SK-N-SH treated with all-trans-retinoic acid at 6 μM for 48 hours (cell line): ENCODE measurements around the gene LPP.

Experiments used
- ARNTL ChIP-seq: fragments of 450-650 bp; formaldehyde crosslinking; IDR thresholded peaks from 2 replicates; pipeline ENCODE4 v1.5.0; 2020; ENCODE audit warnings: low read depth, mild to moderate bottlenecking, moderate library complexity, borderline replicate concordance
- BACH2 ChIP-seq: fragments of 250-450 bp; sonication (Bioruptor Pico); IDR thresholded peaks from 2 replicates; pipeline ENCODE4 v1.9.0; 2021; ENCODE audit warnings: mild to moderate bottlenecking, borderline replicate concordance
- CSRNP3 ChIP-seq: fragments of 250-450 bp; sonication (Bioruptor Pico); IDR thresholded peaks from 2 replicates; pipeline ENCODE4 v1.5.1; 2021; ENCODE audit warnings: mild to moderate bottlenecking, moderate library complexity
- ISL1 ChIP-seq: fragments of 250-450 bp; sonication (Bioruptor Pico); IDR thresholded peaks from 2 replicates; pipeline ENCODE4 v2.1.2; 2022; ENCODE audit warnings: mild to moderate bottlenecking, moderate library complexity
- OSR1 ChIP-seq: fragments of 250-450 bp; sonication (Bioruptor Pico); IDR thresholded peaks from 2 replicates; pipeline ENCODE4 v1.8.0; 2022; ENCODE audit warnings: moderate library complexity, mild to moderate bottlenecking, inconsistent platforms
- PPARA ChIP-seq: fragments of 250-450 bp; sonication (Bioruptor Pico); IDR thresholded peaks from 2 replicates; pipeline ENCODE4 v1.5.0; 2020; ENCODE audit warnings: mild to moderate bottlenecking, borderline replicate concordance
- TOX ChIP-seq: fragments of 250-450 bp; sonication (Bioruptor Pico); IDR thresholded peaks from 2 replicates; pipeline ENCODE4 v1.8.0; 2021; ENCODE audit warnings: mild to moderate bottlenecking, moderate library complexity, borderline replicate concordance
- ZC3H10 ChIP-seq: fragments of 250-450 bp; sonication (Bioruptor Pico); IDR thresholded peaks from 2 replicates; pipeline ENCODE4 v1.5.1; 2021; ENCODE audit warnings: mild to moderate bottlenecking, moderate library complexity
- ZFP3 ChIP-seq: fragments of 250-450 bp; sonication (Bioruptor Pico); IDR thresholded peaks from 2 replicates; pipeline ENCODE4 v1.5.0; 2020; ENCODE audit warnings: mild to moderate bottlenecking, moderate library complexity
- TF ChIP-seq, protein P1 (sequence below): fragments of 250-450 bp; sonication (Bioruptor Pico); IDR thresholded peaks from 2 replicates; pipeline ENCODE4 v1.5.0; 2020; ENCODE audit warnings: mild to moderate bottlenecking, moderate library complexity

DNA sequence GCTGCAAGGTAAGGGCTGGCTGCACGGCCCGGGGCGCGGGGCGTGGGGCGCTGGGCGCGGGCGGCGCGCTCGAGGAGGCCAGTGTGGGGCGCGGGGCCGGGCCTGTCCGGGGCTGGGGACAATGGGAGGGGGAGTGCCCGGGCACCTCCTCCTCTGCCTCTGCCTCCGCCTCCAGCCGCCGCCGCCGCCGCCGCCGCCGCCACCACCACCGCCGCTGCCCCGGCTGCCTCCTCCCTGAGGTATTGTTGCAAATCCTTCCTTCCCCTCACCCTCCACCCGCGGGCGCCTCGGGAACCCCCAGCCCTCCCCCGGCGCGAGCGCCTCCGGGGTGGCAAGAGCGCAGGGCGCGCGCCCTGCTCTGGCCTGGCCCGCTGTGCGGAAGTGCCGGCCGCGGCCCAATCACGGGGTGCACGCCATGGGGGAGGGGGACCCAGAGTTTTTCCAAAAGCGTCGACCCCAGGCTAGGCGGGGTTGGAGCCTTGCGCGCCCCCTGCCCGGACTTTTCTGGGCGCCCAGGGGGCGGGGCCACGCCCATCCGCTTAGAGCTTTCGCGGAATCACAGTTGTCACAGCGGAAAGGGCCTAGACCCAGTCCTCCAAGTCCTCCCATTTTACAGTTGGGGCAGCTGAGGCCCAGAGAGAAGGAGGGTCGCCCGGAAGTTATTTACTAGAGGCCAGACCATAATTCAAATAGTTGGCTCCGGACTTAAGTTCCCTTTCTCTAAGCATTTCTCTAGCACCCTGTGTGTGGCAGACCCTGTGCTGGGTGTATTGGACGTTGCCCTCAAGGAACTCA, at the start of gene LPP:
- no peak for TF ChIP-seq ARNTL (CRISPR knock-in tag)
- no peak for TF ChIP-seq ZC3H10
- TF ChIP-seq ZFP3: no peak
- TF ChIP-seq, protein P1, sequence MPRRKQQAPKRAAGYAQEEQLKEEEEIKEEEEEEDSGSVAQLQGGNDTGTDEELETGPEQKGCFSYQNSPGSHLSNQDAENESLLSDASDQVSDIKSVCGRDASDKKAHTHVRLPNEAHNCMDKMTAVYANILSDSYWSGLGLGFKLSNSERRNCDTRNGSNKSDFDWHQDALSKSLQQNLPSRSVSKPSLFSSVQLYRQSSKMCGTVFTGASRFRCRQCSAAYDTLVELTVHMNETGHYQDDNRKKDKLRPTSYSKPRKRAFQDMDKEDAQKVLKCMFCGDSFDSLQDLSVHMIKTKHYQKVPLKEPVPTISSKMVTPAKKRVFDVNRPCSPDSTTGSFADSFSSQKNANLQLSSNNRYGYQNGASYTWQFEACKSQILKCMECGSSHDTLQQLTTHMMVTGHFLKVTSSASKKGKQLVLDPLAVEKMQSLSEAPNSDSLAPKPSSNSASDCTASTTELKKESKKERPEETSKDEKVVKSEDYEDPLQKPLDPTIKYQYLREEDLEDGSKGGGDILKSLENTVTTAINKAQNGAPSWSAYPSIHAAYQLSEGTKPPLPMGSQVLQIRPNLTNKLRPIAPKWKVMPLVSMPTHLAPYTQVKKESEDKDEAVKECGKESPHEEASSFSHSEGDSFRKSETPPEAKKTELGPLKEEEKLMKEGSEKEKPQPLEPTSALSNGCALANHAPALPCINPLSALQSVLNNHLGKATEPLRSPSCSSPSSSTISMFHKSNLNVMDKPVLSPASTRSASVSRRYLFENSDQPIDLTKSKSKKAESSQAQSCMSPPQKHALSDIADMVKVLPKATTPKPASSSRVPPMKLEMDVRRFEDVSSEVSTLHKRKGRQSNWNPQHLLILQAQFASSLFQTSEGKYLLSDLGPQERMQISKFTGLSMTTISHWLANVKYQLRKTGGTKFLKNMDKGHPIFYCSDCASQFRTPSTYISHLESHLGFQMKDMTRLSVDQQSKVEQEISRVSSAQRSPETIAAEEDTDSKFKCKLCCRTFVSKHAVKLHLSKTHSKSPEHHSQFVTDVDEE (CRISPR knock-in tag): no peak
- no peak for TF ChIP-seq PPARA (CRISPR knock-in tag)
- TF ChIP-seq BACH2: no peak
- no peak for TF ChIP-seq ISL1 (CRISPR knock-in tag)
- TF ChIP-seq TOX (CRISPR knock-in tag): no peak
- TF ChIP-seq CSRNP3 (CRISPR knock-in tag): no peak
- TF ChIP-seq OSR1 (CRISPR knock-in tag): no peak
